Body of pancreas (tissue), 4 donors: ENCODE results near the gene HSPA14.

Experiments
- POLR2A ChIP-seq, 3 donors: fragments of 450-650 bp; IDR thresholded peaks; one replicate each; pipeline ENCODE4 v1.6.1; 2016; ENCODE audit warnings: antibody characterized with exemption in 3 of 3, mild to moderate bottlenecking in 2 of 3
- TF ChIP-seq, protein P1 (sequence below), 7 experiments: fragments of 450-650 bp in 4 of 7; fragments of 200-600 bp in 3 of 7; sonication (generic) in 3 of 7; IDR thresholded peaks; one replicate each; pipeline ENCODE4 v1.5.1; 2016 to 2019; ENCODE audit warnings: antibody characterized with exemption in 7 of 7

DNA sequence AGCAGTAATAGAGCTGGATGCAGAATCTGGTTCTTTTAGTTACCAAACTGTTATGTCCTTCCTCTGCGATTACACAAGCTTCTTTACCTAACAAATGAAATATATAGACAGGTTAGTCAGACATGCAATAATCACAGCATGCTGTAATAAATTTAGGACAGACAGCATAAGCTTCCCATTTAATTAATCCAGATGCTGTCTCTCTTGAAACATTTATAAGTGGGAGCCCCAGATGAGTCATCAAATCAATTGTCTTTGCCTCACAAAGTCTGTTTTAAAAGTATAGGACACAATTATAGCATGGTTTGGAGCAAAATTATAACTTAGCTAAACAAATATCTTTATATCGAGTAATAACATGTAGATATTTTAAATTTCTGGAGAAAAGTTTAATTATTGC, 1.9 kb upstream of the HSPA14 start:
- TF ChIP-seq, protein P1, sequence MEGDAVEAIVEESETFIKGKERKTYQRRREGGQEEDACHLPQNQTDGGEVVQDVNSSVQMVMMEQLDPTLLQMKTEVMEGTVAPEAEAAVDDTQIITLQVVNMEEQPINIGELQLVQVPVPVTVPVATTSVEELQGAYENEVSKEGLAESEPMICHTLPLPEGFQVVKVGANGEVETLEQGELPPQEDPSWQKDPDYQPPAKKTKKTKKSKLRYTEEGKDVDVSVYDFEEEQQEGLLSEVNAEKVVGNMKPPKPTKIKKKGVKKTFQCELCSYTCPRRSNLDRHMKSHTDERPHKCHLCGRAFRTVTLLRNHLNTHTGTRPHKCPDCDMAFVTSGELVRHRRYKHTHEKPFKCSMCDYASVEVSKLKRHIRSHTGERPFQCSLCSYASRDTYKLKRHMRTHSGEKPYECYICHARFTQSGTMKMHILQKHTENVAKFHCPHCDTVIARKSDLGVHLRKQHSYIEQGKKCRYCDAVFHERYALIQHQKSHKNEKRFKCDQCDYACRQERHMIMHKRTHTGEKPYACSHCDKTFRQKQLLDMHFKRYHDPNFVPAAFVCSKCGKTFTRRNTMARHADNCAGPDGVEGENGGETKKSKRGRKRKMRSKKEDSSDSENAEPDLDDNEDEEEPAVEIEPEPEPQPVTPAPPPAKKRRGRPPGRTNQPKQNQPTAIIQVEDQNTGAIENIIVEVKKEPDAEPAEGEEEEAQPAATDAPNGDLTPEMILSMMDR (IDR thresholded peaks at IDR 0.05) = no peak
- no peak for TF ChIP-seq POLR2A (IDR thresholded peaks at IDR 0.05)
